SKM-1 treated with dmso at 0.1 percent for 144 hours (cell line): ENCODE measurements around the gene TRAP1.

Source experiments
- DNase-seq: peaks from one replicate; lab custom pipeline; 2025; ENCODE audit not compliant: unreplicated experiment; lab: John Stamatoyannopoulos, UW

Gene TRAP1

DNA sequence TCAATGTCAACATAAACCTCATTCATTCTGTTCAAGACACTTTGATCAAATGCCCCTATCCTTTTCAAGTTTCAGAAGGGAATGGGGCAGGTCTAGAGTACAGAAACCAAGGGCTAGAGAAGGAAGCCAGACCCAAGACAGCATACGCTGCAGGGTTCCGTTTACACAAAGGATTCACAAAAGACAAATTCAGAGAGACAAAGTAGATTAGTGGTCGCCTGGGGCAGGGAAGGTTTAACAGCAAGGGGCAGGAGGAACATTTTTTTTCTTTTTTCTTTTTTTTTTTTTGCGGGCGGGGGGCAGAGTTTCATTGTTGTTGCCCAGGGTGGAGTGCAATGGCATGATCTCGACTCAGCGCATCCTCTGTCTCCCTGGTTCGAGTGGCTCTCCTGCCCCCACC, 19.9 kb upstream of the TRAP1 start:
- no peak for DNase-seq

DNA sequence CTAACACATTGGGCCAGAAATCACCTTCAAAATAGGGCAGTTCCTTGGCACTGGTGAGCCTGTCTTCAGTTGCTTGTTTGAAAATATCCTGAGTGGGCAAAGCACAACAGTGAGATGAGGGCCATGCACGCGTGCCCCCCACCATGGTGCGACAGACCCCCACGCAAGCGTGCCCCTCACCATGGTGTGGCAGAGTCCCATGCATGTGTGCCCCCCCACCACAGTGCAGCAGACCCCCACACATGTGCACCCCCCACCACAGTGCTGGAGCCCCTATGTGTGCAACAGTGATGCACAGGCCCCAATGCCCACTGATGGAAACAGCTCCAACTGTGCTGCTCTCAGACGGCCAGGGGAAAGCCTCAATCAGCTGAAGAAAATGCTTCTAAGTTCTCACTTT, 18.8 kb upstream of the TRAP1 start:
- DNase-seq, result no peak

DNA sequence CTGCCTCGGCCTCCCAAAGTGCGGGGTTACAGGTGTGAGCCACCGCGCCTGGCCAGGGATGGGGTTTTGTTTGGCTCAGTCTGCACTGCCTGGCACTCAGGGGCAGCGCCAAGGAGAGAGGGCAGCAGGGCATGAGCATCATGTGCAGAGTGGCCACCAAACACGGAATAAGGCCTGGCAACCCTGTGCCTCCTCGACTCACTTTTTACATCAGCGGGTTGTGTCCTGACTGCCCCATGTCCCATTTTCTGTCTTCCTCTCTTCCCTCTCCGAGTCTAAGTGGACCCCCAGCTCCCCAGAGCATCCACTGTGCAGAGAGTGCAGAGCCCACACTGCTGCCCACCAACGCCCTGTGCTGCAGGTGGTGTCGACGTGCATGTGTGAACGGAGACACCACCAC, 18.2 kb upstream of the TRAP1 start:
- no peak for DNase-seq

DNA sequence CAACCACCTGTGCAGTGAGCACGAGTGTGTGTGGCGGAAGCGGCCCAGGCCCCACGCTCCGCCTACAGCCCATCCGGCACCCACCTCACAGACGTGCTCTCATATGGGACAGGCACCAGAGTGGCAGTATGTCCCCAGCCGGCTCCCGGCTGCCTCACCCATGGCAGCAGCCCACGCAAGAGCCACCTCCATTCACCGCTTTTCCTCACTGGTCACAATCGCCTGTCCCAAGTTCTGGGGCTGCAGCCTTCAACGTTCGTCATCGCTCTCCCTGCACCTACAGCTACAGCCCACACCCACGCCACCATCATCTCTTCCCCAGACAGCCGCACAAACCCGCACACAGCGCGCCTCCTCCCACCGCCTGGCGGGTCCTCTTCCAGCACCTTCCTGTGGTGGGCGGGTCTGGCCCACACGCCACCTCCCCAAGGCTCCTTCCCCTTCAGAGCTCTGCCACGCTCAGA, 17.5 kb upstream of the TRAP1 start:
- no peak for DNase-seq

DNA sequence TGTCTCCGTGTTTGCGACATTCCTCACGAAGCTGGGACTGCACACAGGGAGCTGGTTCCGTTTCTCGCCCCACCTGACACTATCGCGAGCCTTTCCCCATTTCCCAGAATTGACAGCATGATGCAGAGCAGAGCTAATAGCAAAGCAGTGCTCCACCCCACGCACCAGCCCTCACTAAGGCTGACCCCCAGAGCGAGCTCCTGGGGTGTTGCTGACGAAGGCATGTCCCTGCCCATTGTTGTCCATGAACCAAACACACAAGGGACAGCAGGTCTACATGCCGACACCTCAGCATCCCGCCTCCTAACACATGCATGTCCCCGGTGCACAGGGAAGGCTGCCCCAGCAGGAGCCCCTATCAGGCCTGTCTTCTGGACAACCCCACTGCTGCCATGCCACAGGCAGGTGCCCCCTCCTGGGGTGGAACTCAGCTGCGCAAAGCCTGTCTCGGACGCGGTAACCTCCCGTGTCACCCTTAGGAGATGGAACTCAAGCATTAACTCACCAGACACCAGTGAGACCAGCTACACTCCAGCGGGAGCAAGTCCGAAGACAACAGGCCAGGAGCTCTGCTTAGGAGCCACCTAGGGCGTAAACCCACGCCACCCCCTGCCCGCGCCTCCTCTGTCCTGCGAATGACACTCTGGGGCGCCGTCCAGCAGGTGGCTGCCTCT, 16.9 kb upstream of the TRAP1 start:
- DNase-seq, result no peak

DNA sequence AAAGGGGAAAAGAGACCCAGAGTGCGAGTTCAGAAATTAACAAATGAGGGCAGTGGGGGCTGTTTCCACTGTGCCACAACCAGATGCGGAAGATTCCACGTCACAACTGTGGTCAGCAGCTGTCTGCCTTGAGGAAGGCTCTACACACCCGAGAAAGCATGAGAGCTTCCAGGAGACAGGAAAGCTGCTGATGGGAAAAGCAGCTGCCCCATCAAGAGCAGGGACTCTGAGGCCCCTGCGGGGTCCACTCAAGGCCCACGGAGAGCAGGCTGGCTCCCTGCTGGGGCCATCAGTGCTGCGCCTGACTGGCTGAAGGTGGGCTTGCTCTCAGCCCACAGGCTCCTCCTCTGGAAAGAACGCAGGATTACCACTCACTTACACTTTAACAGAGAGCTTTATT, 14.8 kb upstream of the TRAP1 start:
- no peak for DNase-seq

DNA sequence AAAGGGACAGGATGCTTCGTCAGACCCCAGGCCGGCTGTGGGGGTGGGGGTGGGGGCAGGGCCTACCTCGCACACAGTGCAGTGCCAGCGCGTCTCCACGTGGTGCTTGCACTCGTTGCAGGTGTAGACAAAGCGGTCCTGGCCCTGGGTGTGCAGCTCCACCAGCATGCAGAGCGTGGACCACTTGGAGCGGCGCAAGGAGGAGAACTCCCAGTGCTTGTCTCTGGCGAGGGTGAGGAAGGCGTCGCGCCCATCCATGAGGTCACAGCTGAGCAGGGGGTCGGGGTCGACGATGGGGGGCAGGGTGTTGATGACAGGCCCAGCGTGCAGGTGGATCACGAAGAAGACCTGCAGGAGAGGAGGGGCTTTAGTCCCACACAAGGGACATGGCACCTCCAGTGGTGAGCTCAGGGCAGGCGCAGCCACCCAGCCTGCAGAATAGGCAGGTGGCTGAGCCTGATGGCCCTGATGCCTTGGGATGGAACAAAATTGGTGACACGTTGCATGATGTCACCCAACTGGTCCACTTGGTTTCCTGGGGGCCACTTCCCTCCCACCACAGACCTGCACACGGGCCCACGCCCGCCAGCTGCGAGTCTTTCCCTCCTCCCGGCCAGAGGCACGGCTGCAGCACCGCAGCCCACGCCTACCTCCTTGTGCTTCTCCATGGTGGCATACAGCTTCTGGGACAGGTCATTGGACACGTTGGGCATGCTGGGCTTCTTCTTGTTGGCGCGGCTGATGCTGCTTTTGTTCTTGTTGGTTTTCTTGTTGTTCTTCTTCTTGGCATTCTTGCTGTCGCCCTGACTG, 14.0 kb upstream of the TRAP1 start:
- DNase-seq, result no peak

DNA sequence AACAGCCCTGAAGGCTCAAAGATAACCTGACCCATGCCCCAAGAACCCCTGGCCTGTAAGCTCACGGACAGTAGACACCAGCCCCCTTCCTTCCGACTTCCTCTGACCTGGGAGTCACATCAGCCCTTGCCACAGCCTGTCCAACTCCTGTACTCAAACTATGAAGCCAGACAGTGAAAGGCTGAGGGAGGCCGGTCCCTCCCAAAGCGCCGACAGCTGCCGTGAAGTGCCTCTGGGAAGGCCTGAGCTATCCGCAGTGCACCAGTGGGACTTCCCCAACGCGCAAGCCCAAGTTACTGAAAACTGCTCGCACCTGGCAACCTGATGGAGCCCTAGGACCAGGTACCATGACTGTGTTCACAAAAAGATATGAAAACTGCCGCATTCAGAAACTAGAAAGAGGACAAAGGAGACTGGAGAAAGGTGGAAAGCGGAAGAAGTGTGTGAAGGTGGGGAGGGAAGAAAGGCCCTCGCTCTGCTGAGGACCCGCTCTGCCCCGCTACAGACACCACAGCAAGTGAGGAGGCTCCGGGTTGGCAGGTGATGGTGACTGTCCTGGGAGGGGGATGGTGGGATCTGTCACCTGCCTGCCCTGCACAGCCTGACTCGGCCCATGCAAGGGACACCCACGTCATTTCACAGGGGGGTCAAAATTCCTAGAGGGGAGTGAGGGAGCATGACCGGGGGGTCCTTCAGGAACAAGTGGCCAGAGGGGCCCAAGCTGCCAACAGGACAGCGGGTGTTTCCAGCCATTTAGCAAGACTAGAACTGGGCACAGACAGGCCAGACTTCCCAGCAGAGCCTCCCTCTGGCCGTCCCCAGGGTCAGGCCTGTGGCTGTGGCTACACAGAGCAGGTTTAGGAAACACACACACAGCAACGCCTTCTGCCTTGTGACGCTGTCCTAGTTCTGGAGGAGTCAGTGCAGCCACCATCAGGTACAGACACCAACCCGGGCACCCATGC, 13.1 kb upstream of the TRAP1 start:
- DNase-seq, result no peak

DNA sequence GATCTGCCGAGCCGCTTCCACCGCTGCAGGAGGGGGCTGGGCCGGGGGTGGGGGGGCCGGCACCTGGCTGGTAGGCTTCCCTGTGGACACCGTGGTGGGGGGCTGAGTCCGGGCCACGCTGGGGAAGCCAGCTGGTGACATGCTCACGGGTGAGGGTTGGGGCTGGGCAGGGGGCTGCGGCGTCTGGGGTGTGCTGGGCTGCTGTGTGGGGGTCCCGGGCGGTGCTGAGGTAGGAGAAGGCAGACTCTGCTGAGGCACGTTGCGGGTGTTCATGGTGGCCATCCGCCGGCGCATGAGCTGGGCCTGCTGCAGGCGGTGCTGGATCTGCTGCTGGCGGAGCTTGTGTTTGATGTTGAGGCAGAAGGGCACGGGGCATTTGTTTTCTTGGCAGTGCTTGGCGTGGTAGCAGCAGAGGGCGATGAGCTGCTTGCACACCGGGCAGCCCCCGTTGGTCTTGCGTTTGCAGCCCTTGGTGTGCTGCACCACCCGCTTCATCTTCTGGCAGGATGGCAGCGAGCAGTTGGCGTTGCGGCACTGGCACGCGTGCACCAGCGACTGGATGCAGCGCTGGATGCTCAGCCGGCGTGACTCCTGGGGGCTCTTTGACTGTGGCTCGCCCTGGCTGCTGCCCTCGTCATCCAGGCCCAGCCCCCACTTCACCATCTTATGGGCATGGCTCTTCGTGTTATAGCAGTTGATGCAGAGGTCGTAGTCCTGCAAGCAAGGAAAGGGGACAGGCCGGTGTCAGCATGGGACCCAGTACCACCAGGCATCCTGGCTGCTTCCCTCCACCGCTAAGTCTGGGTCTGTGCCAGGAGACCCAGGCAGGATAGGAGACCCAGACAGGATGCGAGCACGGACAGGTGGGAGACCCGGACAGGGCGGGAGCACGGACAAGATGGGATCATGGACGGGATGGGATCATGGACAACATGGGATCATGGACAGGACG, 12.1 kb upstream of the TRAP1 start:
- DNase-seq, result no peak

DNA sequence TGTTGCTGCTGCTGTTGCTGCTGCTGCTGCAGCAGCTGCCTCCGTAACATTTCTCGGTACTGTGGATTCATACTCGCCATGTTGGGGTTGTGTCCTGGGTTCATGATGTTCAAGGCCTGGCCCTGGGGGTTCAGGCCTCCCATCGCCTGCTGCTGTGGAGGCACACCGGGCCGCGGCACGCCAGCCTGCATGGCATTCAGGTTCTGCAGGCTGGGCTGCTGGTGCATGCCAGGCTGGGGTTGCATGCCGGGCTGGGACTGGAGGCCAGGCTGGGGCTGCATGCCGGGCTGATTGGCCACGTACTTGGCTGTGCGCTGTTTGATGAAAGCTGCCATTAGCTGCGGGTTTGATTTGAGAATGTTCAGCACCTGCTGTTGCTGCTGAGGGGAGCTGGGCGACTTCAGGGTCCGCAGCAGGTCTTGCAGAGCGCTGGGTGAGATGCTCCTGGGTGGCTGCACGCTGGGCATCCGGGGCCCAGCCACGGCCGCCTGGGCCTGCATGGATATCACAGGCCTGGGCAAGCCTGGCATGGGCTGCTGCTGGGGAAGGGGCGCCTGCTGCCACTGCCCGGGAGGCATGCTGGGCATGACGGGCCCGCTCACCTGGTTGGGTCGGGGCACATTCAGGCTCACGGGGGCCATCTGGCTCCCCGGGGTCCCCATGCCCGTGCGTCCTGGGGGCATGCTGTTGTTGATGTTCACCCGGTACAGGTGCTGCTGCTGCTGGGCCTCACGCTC, 11.3 kb upstream of the TRAP1 start:
- no peak for DNase-seq

DNA sequence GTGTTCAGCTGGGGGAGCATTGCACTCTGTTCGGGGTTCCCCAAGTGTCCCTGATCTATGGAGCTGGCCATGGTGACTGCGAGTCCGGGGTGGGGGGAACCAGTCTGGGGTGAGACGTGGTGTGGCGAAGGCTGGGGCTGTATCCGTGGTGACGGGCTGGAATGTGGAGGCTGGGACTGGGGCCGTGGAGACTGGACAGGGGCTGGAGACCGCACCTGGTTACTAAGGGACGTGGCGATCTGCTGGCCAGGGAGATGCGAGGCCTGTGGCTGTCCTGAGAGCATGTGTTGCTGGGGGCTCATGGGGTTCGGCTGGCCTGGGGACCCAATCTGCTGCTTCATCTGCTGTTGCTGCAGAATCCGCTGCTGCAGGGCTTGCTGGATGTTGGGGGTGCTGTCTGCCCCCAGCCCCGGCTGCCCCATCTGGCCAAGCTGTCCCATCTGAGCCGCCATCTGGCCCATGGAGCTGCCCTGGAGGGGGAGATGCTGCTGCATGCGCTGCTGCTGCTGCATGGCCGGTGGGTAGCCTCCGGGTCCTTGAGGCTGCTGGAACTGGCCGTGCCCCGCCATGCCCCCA, 10.6 kb upstream of the TRAP1 start:
- DNase-seq, result no peak

DNA sequence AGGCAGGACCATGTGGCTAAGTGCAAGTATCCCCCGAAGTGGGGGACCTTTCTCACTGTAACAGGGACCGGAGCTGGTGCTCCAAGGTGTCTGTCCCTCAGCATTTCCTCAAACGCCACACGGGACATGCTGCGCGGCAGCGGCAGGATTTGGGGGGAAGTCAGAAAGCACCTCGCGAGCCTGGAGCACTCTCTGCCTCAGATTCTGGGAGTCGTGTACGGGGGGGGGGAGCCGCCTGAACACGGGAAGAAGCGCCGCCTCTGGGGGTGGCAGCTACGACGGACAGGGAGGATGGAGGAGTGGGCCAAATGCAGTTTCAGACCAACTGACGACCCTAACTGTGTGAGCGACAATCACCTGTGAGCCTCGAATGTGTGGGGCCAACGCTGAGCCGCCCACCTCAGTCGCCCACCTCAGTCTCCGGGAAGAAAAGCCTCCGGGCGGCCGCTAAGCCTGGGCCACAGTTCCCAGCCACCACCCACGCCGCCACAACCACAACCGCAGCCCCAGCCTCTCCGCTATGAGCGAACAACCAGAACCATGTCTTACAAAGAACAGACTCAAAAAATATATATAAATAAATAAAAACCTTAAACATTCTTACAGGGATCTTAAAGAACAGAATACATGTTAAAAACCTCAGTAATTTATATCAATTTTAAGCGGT, 8.8 kb upstream of the TRAP1 start:
- DNase-seq, result no peak

DNA sequence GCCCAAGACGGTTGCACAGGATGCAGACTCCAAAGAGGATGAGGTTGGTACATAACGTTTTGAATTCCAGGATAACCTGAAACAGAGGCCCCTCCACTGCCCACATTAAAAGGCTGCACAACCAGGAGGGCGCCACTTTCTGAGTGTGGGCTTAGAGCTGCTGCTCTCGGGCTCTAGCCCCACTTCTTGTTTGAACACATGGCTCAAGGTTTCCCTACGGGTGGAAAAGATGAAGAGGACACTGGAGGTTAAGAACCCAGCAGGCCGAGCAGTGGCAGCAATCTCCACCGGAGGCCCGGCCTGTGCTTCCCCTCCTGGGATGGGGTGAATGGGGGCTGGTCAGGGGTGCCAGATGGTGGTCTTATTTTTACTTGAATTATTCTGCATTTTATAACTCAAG, 8.0 kb upstream of the TRAP1 start:
- DNase-seq, result no peak

DNA sequence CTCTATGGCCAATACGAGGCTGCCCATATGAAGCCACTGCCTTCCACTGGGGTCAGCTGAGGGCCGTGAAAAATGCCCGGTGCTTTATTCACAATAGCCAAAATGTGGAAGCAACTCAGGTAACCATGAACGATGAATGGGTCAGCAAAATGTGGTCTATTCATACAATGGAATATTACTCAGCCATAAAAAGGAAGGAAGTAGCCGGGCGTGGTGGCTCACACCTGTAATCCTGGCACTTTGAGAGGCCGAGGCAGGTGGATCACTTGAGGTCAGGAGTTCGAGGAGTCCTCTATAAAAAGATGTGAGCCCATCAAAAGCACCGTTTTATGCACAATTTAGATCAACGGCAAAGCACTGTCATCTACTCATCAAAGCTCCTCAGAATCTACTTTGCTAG, 5.2 kb upstream of the TRAP1 start:
- no peak for DNase-seq

DNA sequence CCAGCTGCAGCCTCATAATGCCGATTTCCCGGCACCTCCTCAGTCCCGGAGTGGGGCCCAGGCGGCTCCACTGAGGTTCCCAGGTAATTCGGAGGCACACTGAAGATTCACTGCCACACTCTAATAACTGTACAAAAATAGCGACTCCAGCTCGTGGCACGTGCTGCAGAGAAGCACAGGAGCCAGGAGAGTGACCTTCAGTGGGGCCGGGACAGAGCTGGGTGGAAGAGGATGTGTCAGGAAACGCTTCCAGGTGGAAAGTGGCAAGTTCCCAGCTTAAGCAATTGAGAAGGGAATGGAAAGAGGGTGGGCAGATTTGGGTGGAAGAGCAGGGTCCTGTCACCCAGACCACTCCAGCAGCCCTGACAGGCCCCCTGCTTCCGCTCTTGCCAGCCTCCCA, 3.1 kb upstream of the TRAP1 start:
- no peak for DNase-seq

DNA sequence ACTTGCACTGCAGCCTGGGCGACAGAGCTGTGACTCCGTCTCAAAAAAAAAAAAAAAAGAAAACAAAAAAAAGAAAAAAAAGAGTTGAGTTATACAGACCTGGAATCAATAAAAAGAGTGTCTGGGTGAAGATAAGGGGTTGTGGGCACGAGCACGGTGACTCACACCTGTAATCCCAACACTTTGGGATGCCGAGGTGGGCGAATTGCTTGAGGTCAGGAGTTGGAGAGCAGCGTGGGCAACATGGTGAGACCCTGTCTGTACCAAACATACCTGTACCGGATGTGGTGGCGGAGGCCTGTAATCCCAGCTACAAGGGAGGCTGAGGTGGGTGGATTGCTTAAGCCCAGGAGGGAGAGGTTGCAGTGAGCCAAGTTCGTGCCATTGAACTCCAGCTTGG, 1.3 kb upstream of the TRAP1 start:
- DNase-seq, result no peak

DNA sequence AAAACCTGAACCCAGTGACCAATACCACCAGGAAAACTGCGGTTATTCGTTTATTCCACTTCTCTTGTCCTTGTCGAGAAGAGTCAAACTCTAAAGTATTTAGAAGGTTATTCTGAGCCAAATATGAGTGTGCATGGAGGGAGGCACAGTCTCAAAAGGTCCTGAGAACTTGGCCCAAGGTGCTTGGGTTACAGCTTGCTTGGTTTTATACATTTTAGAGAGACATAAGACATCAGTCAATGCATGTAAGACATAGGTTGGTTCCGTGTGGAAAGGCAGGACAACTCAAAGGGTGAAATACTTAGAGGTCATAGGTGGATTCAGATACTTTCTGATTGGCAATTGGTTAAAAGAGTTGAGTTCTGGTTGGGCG, 681 bp upstream of the TRAP1 start:
- DNase-seq, result no peak

DNA sequence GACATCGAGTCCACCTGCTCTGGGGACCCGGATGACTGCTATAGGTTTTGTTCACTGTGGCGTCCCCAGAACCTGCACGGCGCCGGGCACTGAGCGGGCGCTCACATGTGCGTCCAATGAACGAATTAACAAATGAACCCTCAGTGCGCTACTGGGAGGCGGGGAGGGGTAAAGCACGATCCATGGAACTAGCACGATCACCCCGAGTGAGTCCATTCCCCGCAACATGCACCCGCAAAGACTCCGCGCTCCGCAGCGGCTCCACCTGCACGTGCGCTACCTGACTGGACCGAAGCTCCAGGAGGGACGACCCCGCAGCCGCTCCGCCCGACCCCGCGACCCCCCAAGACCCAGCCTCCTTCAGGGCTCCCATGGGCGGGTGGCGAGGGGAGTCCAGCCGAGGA, 491 bp downstream of the TRAP1 start:
- peak; percentile 16 for DNase-seq

DNA sequence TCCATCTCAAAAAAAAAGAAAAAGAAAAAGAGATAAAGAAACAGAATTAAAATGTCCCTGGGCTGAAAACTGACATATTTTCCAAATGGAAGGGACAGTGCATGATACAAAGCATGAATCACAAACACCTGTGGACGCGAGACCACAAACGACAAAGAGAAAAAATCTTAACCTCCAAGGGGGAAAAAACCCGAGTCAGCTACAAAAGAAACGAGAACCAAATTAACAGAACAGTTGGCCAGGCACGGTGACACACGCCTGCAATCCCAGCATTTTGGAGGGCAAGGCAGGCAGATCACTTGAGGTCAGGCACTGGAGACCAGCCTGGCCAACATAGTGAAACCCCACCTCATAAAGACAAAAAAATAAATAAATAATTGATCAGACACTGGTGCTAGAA, 1.9 kb downstream of the TRAP1 start:
- no peak for DNase-seq
